ENCODE results near the gene ULK4.
"Not testable (repeated sequence)": the region's sequence is repeated elsewhere in the genome, so short reads cannot be mapped to it uniquely, and the experiment has no call there.

ULK4 gene

GRCh38 chr3:41394896-41395295 is 567.0 kb downstream of the ULK4 start:
- WGBS (ENCODE audit: insufficient coverage, insufficient read length), result no CpG with 5 or more reads among the region's 1 CpG
- DNase-seq (ENCODE audit: low read depth, low spot score), result no peak
- no peaks in the 10 kb centered on the region for H3K4me1 ChIP-seq (ENCODE audit: control insufficient read depth, insufficient read depth, low read length)
- H3K27ac ChIP-seq (ENCODE audit: low read length), result no peak overlapping the region
- no peaks in the 10 kb centered on the region for H3K36me3 ChIP-seq (ENCODE audit: control insufficient read depth, insufficient read depth, low read length)
- H3K27me3 ChIP-seq (ENCODE audit: control insufficient read depth, insufficient read depth, low read length), result no peaks in the 10 kb centered on the region
- no peak overlapping the region for H3K4me3 ChIP-seq (ENCODE audit: low read length)
- H3K9me3 ChIP-seq (ENCODE audit: control insufficient read depth, insufficient read depth, low read length), result no peaks in the 10 kb centered on the region

- WGBS (ENCODE audit: insufficient coverage, insufficient read length), result no CpG with 5 or more reads among the region's 11 CpGs
- H3K4me3 ChIP-seq (ENCODE audit: low read length); H3K27me3 ChIP-seq (ENCODE audit: control insufficient read depth, insufficient read depth, low read length); H3K27ac ChIP-seq (ENCODE audit: low read length); H3K9me3 ChIP-seq (ENCODE audit: control insufficient read depth, insufficient read depth, low read length); DNase-seq (ENCODE audit: low read depth, low spot score); H3K4me1 ChIP-seq (ENCODE audit: control insufficient read depth, insufficient read depth, low read length); H3K36me3 ChIP-seq (ENCODE audit: control insufficient read depth, insufficient read depth, low read length): not testable (repeated sequence)
These were observed 591.0 kb downstream of the ULK4 start for GRCh38 chr3:41370765-41371535.

- Histone ChIP-seq H3K36me3 (ENCODE audit: control insufficient read depth, insufficient read depth, low read length) (no peaks in the 10 kb centered on the region), H3K27me3 (ENCODE audit: control insufficient read depth, insufficient read depth, low read length) (no peaks in the 10 kb centered on the region), H3K4me1 (ENCODE audit: control insufficient read depth, insufficient read depth, low read length) (peaks cover 8% of the 10 kb centered on the region; the same call in 1 of the 2 replicates), H3K4me3 (ENCODE audit: low read length) (no peak overlapping the region), H3K9me3 (ENCODE audit: control insufficient read depth, insufficient read depth, low read length) (no peaks in the 10 kb centered on the region), H3K27ac (ENCODE audit: low read length) (no peak overlapping the region)
- DNase-seq (ENCODE audit: low read depth, low spot score), result no peak
- WGBS (ENCODE audit: insufficient coverage, insufficient read length), result no CpG with 5 or more reads among the region's 7 CpGs
These were observed 591.6 kb downstream of the ULK4 start for GRCh38 chr3:41370307-41370706.

GRCh38 chr3:41369838-41370237 is 592.1 kb downstream of the ULK4 start:
- Histone ChIP-seq H3K4me3 (ENCODE audit: low read length) (no peak overlapping the region), H3K27ac (ENCODE audit: low read length) (no peak overlapping the region), H3K9me3 (ENCODE audit: control insufficient read depth, insufficient read depth, low read length) (no peaks in the 10 kb centered on the region), H3K4me1 (ENCODE audit: control insufficient read depth, insufficient read depth, low read length) (peaks cover 8% of the 10 kb centered on the region; the same call in 1 of the 2 replicates), H3K36me3 (ENCODE audit: control insufficient read depth, insufficient read depth, low read length) (no peaks in the 10 kb centered on the region), H3K27me3 (ENCODE audit: control insufficient read depth, insufficient read depth, low read length) (no peaks in the 10 kb centered on the region)
- no peak for DNase-seq (ENCODE audit: low read depth, low spot score)
- WGBS (ENCODE audit: insufficient coverage, insufficient read length), result no CpG with 5 or more reads among the region's 3 CpGs

GRCh38 chr3:41365973-41366372 is 595.9 kb downstream of the ULK4 start:
- Histone ChIP-seq H3K27ac (ENCODE audit: low read length) (no peak overlapping the region), H3K4me1 (ENCODE audit: control insufficient read depth, insufficient read depth, low read length) (peaks cover 7% of the 10 kb centered on the region; the same call in 1 of the 2 replicates), H3K36me3 (ENCODE audit: control insufficient read depth, insufficient read depth, low read length) (no peaks in the 10 kb centered on the region), H3K27me3 (ENCODE audit: control insufficient read depth, insufficient read depth, low read length) (no peaks in the 10 kb centered on the region), H3K4me3 (ENCODE audit: low read length) (no peak overlapping the region), H3K9me3 (ENCODE audit: control insufficient read depth, insufficient read depth, low read length) (no peaks in the 10 kb centered on the region; the same call in 1 of the 2 replicates)
- WGBS (ENCODE audit: insufficient coverage, insufficient read length), result no CpG with 5 or more reads among the region's 1 CpG
- DNase-seq (ENCODE audit: low read depth, low spot score), result no peak

DNA sequence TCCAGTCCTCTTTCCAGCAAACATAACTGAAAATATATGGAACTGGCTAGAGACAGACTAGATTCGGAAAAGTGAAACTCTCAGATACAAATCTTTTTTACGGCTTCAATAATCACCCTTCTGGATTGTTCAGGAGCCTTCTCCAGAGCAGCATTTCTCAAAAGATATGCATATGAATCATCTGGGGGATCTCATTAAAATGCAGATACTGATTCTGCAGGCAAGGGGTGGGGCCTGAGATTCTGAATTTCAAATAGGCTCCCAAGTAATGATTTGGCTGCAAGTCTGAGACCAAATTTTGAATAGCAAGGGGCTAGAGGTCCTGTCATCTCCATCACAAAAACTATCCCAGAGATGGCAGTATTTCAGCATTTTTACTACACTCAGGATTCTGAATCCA is 597.2 kb downstream of the ULK4 start:
- no peaks in the 10 kb centered on the region; the same call in 1 of the 2 replicates for H3K9me3 ChIP-seq (ENCODE audit: control insufficient read depth, insufficient read depth, low read length)
- no peaks in the 10 kb centered on the region for H3K36me3 ChIP-seq (ENCODE audit: control insufficient read depth, insufficient read depth, low read length)
- DNase-seq (ENCODE audit: low read depth, low spot score), result no peak
- no CpG with 5 or more reads among the region's 2 CpGs for WGBS (ENCODE audit: insufficient coverage, insufficient read length)
- H3K4me3 ChIP-seq (ENCODE audit: low read length), result no peak overlapping the region
- no peaks in the 10 kb centered on the region for H3K27me3 ChIP-seq (ENCODE audit: control insufficient read depth, insufficient read depth, low read length)
- H3K27ac ChIP-seq (ENCODE audit: low read length), result no peak overlapping the region
- H3K4me1 ChIP-seq (ENCODE audit: control insufficient read depth, insufficient read depth, low read length), result peaks cover 3% of the 10 kb centered on the region; the same call in 1 of the 2 replicates

DNA sequence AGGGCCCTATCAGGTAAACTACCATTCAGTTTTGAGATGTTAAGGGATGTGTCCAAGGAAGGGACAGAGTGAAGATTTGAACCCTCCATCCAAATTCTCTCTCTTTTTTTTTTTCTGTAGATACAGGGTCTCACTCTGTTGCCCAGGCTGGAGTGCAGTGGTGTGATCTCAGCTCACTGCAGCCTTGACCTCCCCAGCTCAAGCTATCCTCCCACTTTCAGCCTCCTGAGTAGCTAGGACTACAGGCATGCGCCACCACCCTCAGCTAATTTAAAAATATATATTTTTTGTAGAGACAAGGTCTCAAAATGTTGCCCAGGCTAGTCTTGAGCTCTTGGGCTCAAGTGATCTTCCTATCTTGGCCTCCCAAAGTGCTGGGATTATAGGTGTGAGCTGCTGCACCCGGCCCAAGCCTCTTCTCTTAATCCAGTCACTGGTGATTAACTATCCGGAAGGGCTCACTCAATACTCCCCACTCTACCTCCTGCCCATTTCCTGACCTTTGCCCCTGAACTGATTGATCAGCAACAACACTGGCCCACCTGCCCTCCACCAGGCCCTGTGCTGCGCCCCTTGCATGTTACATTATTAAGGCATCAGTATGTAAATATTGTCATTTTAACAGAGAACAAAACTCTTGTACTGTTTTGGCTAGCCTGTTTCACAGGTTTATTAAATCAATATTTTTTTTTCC is 597.9 kb downstream of the ULK4 start:
- H3K9me3 ChIP-seq (ENCODE audit: control insufficient read depth, insufficient read depth, low read length), result no peaks in the 10 kb centered on the region; the same call in 1 of the 2 replicates
- H3K36me3 ChIP-seq (ENCODE audit: control insufficient read depth, insufficient read depth, low read length), result no peaks in the 10 kb centered on the region
- H3K27me3 ChIP-seq (ENCODE audit: control insufficient read depth, insufficient read depth, low read length), result no peaks in the 10 kb centered on the region
- H3K4me1 ChIP-seq (ENCODE audit: control insufficient read depth, insufficient read depth, low read length), result peaks cover 3% of the 10 kb centered on the region; the same call in 1 of the 2 replicates
- H3K4me3 ChIP-seq (ENCODE audit: low read length), result no peak overlapping the region
- DNase-seq (ENCODE audit: low read depth, low spot score), result no peak
- no peak overlapping the region for H3K27ac ChIP-seq (ENCODE audit: low read length)
- WGBS (ENCODE audit: insufficient coverage, insufficient read length), result no CpG with 5 or more reads among the region's 4 CpGs

DNA sequence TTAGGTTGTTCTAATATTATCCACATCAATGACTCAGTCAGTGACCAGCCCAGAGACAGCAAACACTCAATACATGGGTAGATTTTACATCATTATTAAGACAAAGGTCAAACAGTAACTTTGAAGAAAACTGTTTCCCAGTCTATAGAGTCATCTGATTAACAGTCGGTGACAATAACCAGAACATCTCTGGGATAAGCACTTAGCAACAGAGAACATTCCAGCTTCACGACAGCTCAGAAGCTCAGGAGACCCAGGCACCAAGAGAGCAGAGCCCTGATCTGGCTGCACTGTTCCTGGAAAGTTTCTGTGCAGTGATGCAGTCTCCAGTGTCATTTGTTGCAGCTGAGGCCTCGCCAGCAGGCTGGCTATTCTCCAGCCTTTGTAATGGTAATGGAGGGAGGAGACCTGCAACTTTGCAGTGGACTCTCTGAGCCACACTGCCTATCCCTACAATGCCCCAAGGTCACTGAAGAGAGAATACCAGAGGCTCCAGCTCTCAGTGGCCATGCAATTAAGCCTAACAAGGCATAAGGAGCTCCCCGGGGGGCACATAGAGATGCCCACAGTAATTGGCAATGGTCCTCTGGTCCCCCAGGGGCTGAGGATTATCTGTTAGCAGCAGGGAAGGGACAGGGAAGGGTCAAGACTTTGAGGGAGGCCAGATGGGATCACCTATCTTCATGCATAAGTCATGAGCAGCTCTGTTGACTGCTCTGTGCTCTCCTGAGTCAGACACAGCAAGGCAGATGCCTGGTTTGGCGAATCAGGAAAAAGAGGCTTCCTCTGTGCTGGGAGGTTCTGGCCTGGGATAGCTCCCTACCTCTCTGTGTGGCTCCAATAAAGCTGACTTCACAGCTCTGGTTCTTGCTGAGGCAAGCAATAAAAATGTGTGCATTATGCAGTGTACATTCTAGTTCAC is 599.0 kb downstream of the ULK4 start:
- no CpG with 5 or more reads among the region's 5 CpGs for WGBS (ENCODE audit: insufficient coverage, insufficient read length)
- no peaks in the 10 kb centered on the region; the same call in 1 of the 2 replicates for H3K9me3 ChIP-seq (ENCODE audit: control insufficient read depth, insufficient read depth, low read length)
- no peaks in the 10 kb centered on the region for H3K27me3 ChIP-seq (ENCODE audit: control insufficient read depth, insufficient read depth, low read length)
- peak; percentile 43 for DNase-seq (ENCODE audit: low read depth, low spot score)
- H3K4me1 ChIP-seq (ENCODE audit: control insufficient read depth, insufficient read depth, low read length), result peaks cover 3% of the 10 kb centered on the region; the same call in 1 of the 2 replicates
- H3K36me3 ChIP-seq (ENCODE audit: control insufficient read depth, insufficient read depth, low read length), result no peaks in the 10 kb centered on the region
- H3K27ac ChIP-seq (ENCODE audit: low read length), result no peak overlapping the region
- H3K4me3 ChIP-seq (ENCODE audit: low read length), result no peak overlapping the region

DNA sequence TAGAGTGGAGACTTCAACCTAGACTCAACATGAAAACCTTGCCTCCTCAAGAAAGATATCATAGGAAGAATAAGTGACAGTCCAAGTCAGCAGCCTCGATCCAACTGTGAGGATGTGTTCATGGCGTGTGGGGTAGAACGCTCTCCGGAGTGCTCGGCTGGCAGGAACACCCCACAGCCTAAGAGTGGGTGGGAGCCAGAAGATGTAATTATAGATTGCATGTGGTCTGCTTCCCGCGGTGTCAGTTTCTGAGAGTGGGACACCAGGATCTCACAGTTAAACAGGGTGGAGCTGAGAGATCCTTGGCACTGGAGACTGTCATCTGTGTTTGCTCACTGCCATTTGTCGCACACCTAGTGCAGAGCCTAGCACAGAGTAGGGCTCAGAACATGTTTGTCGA is 604.6 kb downstream of the ULK4 start:
- no CpG with 5 or more reads among the region's 9 CpGs for WGBS (ENCODE audit: insufficient coverage, insufficient read length)
- DNase-seq (ENCODE audit: low read depth, low spot score), result no peak
- no peaks in the 10 kb centered on the region for H3K27me3 ChIP-seq (ENCODE audit: control insufficient read depth, insufficient read depth, low read length)
- no peaks in the 10 kb centered on the region for H3K36me3 ChIP-seq (ENCODE audit: control insufficient read depth, insufficient read depth, low read length)
- no peaks in the 10 kb centered on the region for H3K4me1 ChIP-seq (ENCODE audit: control insufficient read depth, insufficient read depth, low read length)
- H3K9me3 ChIP-seq (ENCODE audit: control insufficient read depth, insufficient read depth, low read length), result no peaks in the 10 kb centered on the region; the same call in 1 of the 2 replicates
- no peak overlapping the region for H3K4me3 ChIP-seq (ENCODE audit: low read length)
- no peak overlapping the region for H3K27ac ChIP-seq (ENCODE audit: low read length)

- H3K4me3 ChIP-seq (ENCODE audit: low read length), result no peak overlapping the region
- H3K27ac ChIP-seq (ENCODE audit: low read length), result no peak overlapping the region
- H3K4me1 ChIP-seq (ENCODE audit: control insufficient read depth, insufficient read depth, low read length), result no peaks in the 10 kb centered on the region
- no peak for DNase-seq (ENCODE audit: low read depth, low spot score)
- H3K9me3 ChIP-seq (ENCODE audit: control insufficient read depth, insufficient read depth, low read length), result no peaks in the 10 kb centered on the region; the same call in 1 of the 2 replicates
- H3K27me3 ChIP-seq (ENCODE audit: control insufficient read depth, insufficient read depth, low read length), result no peaks in the 10 kb centered on the region
- WGBS (ENCODE audit: insufficient coverage, insufficient read length), result no CpG with 5 or more reads among the region's 2 CpGs
- H3K36me3 ChIP-seq (ENCODE audit: control insufficient read depth, insufficient read depth, low read length), result no peaks in the 10 kb centered on the region
These were observed 605.1 kb downstream of the ULK4 start for GRCh38 chr3:41356775-41357174.
